NCI-H187 treated with DMSO at 0.1 percent for 48 hours (cell line): ENCODE data around the gene MED27.
A peak's percentile ranks its signal among the peaks of the same experiment; 100 is the strongest.

ENCODE experiments used
- DNase-seq: peaks from one replicate; lab custom pipeline; 2025; lab: John Stamatoyannopoulos, UW

Gene MED27

DNA sequence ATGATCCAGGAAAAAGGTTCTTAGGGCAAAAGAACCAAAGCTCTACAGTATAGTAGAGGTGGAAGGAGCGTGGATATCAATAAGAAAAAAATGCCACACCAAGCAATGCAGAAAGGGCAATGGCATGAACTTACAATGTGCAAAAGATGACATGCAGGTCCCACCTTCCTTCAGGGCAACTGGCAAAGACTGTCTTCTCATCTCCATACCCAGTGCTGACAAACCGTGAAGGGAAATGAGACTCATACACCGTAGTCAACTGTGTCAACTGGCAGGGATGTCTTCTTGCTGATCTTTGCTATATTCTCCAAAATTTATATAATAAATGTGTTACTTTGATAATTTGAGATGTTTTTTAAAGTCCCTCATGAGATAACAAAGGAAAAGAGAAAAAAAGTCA is 36.0 kb downstream of the MED27 start:
- no peak for DNase-seq

DNA sequence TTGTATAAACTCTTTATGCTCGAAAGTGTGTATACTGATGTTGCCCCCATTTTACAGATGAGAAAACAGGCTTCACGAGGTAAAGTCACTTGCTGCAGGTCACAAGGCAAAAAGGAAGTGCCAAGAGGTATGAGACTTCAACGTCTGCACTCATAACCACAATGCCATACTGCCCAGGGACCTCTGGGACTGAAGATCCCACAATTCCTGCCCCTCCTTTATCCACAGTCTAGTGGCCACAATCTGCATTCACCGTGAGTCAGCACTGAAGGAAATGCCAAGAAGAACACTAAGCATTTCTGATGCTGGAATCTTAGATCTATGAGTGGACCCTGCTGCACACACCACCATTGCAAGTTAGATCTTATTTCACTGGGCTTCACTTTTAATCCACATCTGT is 37.3 kb downstream of the MED27 start:
- no peak for DNase-seq

DNA sequence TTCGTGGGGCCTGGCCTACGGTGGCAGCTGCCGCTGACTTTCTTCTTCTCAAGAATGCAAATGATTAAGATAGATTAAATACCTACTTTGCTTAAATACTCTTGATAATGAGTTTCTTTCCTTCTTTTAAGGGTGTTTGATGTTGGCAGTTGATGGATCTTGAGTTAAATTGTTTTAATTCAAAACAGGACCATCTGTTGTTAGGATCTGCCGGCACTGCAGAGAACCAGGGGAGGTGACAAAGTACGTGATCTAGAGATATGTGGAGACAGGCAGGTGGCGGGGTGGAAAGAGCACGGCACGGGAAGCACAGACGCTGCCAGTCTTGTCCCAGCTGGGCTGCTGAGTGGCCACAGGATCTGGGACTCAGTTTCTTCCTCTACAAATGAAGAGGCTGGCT is 37.9 kb downstream of the MED27 start:
- DNase-seq, result no peak

DNA sequence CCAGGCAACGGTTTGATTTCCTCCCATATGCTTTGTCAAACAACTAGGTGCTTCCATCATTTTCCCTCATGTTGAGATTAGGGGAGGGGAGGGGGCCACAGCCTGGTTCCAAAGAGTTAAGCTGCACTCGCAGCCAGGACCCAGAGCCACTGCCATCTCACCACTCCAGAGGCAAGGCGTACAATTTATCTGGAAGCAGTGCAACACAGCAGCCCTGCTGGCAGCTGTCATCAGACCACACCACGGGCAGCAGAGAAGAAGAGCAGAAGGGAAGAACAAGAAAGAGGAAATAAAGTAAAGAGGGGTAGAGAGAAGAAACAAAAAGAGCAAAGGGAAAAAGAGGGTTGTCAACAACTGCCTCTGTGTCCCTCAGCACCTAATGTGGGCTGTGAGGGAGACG is 38.9 kb downstream of the MED27 start:
- DNase-seq, result peak; percentile 51

DNA sequence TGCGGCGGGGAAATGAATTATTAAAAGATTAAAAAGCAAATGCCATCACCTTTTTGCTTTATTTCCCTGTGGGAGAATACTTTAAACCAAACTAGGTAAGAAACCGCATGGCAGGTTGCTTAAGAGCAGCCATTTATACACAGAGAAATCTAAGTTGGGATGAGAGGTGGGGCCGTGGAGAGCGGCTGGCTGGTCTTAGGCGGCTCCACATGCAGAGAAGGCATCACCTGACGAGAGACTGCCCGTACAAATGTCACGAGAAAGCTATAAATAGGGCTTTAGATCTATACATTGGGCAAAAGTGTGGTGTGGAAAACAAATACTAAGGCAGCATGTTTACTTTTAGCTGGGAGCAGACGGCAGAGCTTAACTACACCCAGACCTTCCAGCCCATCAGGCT is 39.4 kb downstream of the MED27 start:
- DNase-seq, result peak; percentile 51

DNA sequence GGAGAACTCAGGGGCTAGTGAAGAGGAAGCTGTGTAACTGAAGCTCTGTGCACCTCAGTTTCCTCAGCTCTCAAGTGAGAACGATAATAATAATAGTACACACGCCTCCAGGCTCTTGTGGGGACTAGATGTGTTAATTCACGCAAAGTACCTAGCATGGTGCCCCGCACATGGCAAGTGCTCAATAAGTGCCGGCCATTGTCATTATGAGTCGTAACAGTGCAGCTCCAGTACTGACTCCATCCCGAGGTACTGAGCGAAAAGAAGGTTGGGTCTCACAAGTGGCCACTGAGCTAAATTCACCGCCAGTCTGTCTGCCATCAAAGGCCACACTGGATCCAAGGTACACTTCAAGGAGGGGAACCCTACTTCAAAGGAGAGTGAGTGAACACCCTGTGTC is 40.4 kb downstream of the MED27 start:
- no peak for DNase-seq

DNA sequence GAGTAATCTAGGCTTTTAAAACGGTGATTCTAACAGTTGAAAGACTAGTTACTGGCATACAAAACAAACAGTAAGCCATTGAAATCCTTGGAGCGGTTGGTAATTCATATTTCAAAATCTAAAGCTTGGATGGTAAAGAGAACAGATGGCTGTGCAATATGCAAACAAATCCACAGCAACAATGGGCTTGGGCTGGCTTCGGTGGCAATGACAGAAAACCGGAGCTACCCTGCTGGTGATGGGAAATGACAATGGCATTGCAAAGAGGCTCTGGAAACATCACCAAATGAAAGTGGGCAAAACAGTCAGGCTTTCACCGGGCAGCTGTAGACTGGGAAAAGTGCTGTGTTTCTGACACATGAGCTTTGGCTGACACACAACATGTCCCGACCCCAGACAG is 42.2 kb downstream of the MED27 start:
- no peak for DNase-seq

DNA sequence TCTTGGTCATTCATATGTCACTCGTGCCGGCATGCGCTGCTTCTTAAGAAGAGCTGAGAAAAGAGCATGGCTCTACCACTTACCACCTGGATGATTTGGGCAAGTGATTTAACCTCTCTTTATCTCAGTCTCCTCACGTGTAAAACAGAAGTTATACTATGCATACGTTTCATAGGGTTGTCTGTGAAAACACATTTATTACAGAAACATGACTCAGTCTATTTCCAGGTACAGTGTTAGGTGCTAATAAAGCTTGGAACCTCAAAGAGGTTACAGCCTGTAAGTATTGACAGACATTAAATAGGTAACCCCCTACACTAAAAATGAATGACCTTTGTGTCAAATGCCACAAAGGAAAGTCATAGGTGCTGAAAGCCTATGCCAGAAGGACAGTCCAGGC is 43.1 kb downstream of the MED27 start:
- DNase-seq, result no peak

DNA sequence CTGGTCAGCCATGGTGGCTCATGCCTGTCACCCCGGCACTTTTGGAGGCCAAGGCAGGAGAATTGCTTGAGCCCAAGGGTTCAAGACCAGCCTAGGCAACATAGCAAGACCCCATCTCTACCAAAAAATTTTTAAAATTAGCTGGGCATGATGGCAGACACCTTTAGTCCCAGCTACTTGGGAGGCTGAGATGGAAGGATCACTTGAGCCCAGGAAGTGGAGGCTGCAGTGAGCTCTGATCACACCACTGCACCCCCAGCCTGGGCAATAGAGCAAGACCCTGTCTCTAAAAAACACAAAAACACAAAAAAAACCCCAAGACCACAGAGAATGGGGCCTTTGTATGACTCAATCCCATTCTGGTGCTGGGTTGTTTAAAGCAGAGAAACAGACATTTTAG is 44.0 kb downstream of the MED27 start:
- DNase-seq, result no peak

DNA sequence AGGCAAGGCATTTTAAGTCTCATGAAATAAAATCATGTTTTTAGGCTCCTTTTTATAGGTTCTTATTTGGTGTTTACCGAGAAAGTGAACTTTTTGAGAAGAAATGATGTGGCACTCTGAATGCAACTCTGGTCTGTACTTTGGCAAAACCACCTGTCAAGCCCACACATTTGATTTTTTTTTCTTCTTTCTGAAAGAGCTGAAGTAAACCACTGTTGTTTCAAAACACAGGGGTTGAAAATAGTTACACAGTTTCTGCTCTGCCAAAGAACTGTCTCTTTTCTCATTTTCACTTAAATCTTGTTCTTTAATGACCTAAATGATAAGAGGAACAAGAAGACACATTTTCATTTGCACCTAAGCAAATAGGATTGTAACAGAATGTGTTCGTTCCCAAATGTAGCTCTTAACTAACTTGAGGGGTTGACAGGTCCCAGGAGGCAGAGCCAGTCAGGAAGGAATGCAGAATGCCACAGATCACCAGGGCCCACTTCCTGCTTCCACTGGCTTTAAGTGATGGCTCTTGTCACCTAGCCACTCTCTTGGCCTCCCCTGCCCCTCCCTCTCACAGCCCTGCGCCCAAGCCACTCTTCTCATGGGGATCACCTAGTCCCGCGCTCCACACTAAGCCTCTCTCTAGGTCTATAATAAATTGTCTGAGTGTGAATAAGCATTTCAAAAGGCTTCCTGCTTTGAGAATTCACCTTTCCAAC is 47.3 kb downstream of the MED27 start:
- no peak for DNase-seq

DNA sequence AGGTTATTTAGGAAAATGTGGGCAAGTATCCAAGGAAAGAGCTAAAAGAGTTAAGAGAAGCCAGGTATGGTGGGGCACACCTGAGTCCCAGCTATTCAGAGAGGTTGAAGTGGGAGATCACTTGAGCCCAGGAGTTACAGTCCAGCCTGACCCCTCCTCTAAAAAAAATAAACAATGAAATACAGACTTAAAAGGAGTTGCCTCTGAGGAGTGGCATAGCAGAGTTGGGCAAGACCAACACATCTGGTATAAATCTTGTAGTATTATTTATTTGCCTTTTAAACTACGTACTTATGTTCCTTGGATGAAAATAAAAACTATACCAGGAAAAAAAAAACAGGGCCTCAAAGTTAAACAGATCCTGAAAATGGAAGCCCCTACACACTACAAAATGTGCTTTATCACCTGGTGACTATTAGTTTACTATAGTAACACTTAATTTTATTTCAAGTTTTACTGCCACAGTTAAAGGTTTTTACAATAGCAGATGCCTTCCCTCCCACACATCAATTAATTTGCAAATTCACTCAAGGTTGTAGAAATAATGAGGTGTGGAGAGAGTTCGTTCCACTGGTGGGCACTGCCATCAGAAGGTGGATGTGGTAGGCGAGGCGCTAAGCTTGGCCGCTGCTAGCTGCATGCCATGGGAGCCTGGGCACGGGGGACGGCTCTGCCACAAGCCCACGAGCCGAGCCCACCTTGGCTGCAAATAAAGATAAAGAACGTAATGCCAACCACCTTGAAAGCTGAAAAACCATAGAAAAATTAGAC is 48.0 kb downstream of the MED27 start:
- DNase-seq, result no peak

DNA sequence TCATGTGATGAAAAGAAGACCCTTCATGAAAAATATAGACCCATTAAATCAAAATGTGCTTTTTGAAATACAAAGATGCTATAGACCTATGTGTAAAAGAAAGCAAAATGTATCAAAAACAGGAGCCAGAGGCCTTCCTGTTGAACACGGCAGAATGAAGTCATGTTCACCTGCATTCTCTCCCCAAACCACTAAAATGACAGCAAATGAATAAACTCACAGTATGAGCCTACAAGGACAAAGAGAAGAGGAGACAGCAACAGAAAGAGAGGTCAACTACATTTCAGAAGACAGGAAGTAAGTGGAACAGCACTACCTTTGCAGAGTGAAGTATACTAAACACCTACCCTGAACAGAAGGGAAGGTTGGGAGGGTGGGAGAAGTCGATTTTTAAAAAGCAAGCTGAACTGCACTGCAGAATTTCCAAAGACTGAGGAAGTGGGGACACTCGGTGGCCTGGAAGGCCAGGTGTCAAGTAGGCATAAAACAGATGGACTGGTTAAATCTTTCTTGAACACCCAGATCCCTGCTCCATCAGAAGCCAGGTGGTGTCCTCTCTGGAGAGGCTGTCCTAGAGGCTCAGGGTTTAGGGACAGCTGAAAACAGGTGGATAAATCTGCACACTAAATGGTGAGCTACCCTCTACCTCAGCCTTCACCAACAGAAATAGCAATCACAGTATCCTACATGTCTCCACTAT is 48.9 kb downstream of the MED27 start:
- DNase-seq, result no peak

DNA sequence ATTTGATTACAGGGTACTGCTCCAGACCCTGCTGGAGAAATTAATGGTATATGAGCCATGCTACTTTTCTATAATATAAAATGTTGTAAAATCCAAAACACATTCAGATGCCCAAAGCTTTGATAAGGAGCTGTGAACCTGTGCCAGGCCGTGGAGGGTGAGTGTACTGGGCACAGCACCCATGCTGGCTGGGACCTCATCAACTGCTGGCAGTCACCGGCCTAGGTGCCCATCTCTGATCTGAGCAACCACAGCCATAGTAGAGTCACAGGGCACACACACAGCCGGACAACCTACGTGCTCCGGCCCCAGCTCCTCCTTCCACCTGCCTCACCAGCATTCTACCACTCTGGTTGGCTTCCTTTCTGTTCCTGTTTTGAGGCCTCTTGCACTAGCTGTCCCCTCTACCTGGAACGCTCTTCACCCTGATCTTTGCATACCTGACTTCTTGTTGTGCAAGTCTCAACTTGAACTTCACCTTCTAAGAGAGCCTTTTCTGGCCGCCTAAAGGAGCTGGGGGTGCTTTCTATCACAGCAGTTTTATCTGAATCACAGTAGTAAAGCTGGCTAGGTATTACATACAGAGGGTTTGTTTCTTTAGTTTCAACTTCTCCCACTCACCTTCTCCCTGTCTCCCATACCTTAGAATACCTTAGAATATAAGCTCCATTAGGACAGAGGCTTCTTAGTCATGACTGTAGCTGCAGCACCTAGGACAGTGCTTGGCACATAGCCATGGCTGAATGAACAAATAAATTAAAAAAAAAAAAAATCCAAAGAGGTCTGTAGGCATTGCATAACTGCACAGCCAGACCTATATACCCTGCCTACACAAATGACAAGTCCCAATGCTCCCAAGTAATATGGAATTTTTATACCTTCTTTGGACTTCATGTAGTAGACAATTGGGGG is 51.7 kb downstream of the MED27 start:
- no peak for DNase-seq

DNA sequence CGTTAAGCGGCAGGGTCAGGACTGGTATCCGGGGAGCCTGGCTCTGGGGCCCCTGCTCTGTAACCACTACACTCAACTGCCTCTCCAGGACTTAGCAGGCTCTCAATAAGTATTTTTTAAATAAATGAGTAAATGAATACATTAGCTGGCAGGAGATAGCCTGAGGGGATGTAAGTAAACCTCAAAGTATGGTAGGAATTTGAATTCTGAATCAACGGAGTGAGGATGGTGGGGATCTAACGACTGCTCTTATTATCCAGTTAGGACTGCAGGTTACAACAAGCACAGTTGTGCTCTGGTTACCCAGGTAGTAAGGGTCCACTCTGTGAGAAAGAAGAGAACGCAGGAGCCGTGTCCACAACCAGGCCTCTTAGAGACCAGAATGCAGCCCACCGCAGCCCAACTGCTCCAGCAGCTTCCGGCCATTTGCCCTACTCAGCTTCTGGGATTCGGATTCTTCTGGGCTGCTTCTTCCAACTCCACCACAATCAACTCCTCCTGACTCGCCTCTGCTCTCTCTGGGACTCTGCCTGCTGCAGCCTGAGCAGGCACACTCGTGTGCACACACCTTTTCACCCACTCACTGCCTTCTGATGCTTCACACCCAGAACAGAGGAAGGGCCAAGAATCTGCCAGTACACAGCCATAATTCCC is 52.6 kb downstream of the MED27 start:
- DNase-seq, result no peak

DNA sequence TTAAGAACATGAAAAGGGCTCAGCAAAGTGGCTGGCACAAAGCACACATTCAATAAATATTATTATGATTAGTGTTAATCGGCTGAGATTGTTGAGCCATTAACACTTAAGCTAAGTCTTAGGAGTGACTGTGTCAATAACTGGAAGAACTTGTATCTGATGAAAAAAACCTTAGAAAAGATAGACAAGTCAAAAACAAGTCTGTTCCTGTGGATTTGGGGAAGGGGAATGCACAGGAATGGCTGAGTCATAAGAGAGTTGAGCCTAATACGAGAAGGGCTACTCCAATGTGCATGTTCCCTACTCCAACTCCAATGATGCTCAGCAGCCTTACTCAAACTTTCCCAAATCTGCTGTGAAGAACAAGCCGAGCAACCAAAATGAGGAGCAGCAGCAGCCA is 53.9 kb downstream of the MED27 start:
- DNase-seq, result no peak

DNA sequence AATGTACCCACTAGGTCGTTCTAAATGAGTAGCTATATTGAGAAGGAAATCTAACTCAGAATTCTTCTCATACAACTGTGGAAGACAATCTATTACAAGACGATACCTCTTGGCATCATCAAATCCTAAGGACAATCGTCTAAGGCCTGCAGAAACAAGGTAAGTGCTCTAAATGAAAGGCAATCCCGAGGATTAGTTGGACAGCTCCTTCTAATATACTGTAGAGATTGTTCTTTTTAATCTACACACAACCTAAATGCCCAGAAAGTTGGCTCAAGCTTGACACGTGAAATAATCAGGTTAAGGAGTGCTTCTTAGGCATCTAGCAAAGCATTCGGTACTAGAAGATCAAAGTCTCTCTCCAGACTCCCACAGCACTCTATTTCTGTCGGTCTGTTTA is 55.1 kb downstream of the MED27 start:
- DNase-seq, result no peak

DNA sequence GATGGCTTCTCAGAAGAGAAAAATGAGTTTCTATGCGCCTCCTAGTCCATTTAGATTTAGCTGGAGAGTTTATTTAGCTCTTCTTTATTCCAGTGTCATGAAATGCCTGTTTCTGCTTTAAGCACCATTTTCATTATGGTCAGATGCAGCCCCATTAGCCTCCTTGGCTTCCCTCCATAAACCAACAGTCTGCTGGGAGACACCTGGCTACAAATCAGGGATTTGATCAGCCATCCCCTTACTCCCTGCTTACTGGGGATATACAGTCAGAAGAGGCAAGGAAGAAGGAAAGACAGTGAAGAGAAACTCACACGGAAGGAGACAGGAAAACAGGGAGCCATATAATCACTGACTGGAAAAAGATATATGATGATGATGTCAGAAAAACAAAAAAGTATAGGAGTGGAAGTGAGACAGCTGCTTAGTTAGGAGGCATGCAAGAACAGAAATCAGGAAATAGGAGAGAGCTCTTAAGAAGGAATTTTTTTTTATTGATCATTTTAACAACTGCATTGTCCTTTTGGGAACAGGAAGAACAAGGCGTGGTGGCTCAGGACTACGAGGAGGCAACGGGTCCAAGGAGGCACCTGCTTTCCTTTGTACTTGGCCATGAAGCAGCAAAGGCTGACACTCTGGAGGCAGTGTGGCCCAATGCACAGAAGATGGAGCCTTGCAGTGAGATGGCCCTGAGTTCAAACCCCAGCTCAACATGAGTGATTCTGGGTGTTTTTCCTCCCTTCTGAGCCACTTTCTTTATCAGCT is 56.1 kb downstream of the MED27 start:
- no peak for DNase-seq

DNA sequence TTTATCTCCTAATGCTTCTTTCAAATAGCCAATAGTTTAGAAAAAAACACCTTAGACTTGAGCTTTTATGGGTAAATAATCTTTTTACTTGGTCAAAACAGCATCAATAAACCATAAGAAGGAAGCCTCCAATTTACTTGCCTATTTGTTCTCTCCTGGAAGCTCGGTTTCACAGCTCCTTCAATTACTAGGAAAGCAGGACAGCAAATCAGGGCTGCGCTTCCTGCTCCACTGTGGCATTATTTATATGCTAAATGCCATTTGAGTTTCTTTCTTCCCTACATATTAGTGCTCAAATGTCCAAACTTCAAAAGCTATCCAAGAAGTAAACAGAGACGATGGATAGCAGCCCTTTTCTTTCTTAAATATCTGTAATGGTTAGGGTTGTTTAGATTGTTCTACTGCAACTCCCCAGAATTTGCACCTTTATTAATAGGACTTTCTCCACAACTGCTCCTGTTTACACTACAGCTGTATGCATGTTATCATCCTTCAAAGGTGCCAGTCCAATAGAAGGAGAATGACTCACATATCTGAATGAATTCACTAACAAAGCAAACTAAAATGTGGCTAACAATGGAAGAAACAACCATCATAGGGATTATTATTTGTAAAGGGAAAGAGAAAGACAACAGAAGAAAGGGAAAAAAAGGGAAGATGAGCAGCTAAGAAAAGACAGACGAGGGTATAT is 58.7 kb downstream of the MED27 start:
- no peak for DNase-seq

DNA sequence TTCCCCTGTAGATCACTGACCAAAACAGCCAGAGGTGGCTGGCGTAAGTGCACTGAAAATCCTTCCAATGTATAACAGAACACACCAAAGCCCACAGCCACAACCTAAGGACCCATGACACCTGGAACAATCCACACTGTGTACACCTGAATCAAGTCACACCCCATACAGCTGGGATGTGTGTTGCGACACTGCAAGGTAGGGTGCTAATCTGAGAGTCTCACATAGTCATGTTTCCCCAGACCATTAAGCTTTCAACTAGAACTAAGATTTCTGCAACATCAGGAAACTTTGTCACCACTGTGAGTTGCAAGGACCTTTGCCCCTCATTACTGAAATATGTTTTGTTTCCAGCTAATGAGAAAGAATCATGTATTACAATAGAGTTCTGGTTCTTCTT is 59.4 kb downstream of the MED27 start:
- no peak for DNase-seq

DNA sequence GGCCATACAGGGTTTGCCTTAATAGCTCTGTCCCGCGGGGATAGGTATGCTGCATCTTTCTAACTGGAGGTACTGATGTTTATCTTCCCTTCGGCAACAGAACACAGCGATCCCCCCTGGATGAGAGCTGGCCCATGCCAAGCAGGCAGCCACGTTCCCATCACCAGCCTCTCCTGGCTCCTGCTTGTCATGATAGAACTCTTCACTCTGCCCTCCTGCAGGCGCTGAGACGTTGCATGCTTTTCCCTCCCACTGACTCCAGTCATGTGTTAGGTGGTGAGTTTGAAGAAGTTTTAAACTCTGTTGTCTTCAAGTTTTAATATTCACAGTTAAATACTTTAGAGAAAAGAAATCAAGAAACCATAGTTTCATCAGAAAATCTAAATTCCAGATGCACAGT is 60.0 kb downstream of the MED27 start:
- DNase-seq, result no peak
